Measurements from ENCODE around the gene PPP1CC.

The PPP1CC gene

DNA sequence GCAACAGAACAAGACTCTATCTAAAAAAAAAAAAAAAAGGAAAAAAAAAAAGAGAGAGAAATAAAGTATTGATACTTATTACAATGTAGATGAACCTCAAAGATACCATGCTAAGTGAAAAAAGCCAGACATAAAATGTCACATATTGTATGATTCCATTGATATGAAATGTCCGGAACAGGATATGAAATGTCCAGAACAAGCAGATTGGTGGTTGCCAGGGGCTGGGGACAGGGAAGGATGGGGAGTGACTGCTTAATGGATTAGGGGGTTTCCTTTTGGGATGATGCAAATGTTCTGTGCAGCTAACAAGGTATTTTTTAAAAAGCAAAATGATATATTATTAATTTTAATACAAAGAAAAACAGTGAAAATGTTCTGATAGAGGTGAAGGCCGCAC lies 58.8 kb downstream of the PPP1CC start:
- no peak for DNase-seq

DNA sequence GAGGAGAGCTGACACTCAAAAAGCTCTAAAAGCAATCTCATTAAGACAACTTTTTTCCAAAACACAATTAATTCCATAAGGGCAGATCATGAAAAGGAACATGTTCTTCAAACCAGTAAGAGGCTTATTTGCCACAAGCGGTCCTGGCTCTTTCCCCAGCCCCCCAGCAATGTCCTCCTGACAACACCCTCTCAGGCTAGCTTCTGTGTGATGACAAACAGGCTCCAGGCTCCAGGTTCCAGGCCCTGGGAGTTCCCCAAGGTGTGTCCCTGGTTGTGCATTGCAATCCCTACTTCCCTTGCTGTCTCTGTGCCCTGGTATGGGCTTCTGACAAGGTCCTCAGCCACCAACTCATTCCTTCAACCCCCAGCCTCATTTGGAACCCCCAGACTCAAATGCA lies 62.7 kb downstream of the PPP1CC start:
- no peak for DNase-seq

DNA sequence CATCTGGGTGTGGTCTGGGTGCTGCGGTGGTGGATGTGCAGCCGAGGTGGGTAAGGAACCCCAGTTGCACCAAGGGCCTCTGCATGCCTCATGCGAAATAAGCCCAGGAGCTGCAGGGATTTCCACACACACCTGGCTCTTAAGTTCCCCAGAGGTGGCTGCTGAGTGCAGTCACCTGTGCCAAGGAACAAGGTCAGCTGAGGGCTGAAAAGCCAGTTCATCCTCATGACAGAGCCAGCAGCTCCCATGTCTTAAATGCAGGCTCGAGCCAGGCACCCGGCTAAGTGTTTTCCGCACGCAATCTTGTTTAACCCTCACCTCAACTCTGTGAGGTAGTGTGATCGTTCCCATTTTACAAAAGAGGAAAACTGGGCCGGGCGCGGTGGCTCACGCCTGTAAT lies 63.5 kb downstream of the PPP1CC start:
- no peak for DNase-seq

DNA sequence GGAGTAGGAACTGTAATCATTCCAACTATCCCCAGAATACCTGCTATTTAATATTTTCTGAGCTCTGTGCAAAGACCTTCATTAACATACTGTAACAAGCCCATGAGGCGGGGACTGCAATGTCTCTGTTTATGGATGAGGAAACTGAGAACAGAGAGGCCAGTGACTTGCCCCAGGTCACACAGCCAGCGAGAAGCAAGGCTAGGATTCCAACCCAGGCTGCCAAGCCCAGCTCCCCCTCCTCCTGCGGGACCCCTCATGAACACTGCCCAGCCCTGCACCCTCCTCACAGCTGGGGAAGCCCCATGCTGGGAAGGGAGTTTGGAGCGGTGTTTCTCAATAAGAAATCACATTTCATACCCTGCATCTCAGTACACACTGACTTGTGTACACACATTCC lies 64.7 kb downstream of the PPP1CC start:
- no peak for DNase-seq

DNA sequence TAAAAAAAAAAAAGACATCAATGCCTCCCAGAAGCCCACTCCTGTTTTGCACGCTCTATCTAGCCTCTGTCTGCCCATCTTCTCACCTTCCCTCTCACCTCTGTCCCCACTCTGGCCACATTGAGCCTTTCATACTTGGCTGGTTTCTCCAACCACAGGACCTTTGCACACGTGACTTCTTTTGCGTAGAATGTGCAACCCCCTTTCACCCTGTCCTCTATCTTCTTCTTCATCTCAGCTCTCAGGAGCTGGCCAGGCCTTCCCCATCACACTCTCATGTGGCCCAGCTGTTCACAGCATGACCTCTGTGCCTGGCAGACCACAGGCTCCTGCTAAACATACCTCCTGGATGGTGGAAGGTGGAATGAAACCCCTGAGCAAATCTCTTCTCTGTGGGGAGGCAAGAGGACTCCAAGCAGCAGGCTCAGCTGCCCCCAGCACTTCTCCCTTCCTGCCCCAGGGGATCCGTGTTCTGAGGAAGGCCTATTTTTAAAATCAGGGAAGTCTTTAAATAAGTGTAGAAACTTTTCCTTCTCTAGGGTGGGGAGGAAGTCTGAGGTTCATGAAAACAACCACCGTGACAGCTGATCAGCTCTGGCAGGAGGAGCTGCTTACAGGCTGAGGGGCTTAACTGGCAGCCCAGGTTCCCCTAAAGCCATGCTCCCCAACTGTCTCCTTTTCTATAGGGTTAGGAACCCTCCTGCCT lies 65.3 kb downstream of the PPP1CC start:
- DNase-seq, result no peak

DNA sequence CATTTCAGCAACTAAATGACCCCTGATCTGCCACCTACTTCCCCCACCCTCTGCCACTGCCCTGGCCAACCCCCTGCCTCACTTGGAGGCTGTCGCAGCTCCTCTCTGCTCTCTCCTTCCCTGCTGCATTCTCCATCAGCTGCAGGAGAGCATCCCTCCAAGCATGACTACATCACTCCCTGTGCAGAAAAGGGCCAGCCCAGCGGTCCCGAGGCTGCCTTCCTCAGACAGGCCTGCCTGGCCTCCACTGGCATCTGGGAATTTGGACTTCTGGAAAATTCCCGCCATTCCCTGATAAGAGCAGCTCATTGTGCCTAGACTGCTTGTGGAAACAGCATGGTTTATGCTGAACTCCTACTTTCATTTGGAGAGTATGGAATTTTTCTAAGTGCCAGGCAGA lies 66.5 kb downstream of the PPP1CC start:
- no peak for DNase-seq

DNA sequence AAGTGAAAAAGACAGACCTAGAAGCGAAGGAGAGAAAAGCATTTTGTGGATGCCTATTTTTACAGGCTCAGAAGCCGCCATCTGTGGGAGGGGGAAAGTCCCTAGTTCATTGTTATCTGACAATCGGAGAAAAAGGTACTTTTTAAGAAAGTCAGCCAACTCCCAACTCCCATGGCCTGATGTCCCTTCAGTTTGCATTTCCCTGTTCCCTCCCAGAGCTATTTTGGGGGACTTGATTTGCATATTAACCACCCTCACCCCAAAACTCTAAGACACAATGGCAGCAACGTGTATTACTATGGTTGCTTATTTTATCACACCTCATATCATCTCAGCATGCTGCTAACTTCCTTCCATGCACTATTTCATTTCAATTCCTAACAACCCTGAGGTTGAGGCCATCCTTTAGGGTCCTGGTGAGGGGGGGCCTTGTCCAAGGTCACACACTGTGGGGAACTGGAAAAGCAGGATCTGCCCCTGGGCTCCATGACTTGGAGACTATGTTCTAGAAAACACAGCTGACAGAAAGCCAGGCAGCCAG lies 72.5 kb downstream of the PPP1CC start:
- no peak for DNase-seq

Measured in left hindlimb (tissue), 1 donor.